T47D (cell line): ENCODE data around the gene ALX1.

ENCODE experiments used
- DNase-seq, 2 experiments: peaks; one replicate each; pipeline versions ENCODE4 v3.0.0 to v3.0.0-alpha.2; 2011 to 2012; ENCODE audit warnings: low read depth in 1 of 2, low spot score in 1 of 2
- JUND ChIP-seq: IDR thresholded peaks from 2 replicates; pipeline ENCODE4 v1.6.1; 2012; ENCODE audit warnings: low read depth
- in situ Hi-C: cut with HindIII; loops from 2 replicates; pipeline ENCODE4 v1.10.0; 2016; ENCODE audit warnings: low sequenced_read_pairs, low pct_unique_long_range_greater_than_20kb

The ALX1 gene

GRCh38 chr12:85277900-85278597 lies 2.0 kb upstream of the ALX1 start:
- in situ Hi-C loops: no loop called here
- TF ChIP-seq JUND: no peak
- DNase-seq: no peak

DNA sequence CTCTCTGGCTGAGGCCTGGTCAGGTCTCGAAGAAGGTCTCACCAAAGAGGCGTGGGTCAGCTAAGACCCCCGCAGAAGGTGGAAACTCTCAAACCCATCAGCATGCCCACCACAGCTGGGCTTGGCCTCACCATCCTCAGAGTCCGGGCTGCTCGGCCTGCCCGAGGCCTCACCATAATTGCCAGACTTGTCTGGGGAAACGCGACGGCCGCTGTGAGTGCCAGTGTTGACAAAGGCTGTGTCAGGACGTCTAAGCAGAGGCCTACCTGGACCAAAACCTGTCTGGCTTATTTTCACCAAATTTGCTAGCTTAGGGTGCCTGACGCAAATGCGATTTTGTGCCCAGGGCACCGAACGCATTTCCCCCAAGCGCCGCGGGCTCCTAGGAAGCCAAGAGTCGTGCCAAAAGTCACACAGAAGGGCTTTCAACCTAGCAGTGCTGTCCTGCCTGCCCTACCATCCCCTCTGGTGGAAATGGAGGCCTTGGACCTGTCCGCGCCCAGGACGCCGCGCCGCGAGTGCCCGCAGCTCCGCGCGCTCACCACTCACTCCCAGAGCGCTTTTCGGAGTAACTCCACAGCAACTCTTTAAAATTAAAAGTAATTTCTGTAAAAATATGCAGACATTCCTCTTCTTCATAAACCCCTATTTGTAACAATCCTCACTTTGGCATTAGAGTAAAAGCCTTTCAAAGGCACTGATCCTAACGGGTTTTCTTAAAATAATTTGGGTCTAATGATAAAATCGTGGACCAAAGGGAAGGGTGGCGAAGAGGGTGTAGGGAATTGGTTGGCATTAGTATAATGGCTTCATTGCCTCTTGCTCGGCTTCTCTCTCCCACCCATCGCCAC lies 1.2 kb upstream of the ALX1 start:
- TF ChIP-seq JUND: no peak
- in situ Hi-C loops: no loop called here
- no peak for DNase-seq

GRCh38 chr12:85279449-85280164 lies 413 bp upstream of the ALX1 start:
- in situ Hi-C loops: no loop called here
- no peak for TF ChIP-seq JUND
- DNase-seq: no peak

DNA sequence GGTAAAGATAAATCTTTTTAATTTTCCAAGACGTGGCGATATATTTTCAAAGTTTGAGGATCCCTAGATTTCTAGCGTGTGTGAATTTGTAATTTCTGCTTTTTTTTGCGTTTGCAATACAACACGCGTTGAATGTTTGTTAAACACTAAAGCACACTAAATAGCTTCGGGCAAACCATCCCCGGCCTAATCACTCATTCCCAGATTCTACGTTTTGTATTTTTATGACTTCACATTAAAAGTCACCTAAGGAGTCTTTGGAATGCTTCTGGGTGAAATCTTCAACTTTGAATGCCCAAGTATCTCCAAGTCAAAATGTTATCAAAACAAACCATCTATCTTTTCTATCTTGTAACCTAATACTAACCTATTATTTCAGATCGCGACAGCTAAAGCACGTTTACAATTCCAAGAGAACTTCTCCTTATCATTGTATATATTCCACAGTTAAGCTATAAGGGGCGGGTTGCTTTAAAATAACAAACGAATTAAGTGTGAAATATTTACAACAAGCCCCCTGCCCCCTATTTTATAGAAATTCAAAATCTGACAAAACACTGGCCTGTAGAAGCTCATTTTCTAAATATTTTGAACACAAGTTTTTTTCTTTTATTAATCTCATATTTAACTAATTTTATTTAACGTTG lies 1.1 kb downstream of the ALX1 start:
- in situ Hi-C loops: no loop called here
- TF ChIP-seq JUND: no peak
- DNase-seq: no peak

GRCh38 chr12:85281636-85282312 lies 1.8 kb downstream of the ALX1 start:
- DNase-seq: no peak
- in situ Hi-C loops: no loop called here
- TF ChIP-seq JUND: no peak

GRCh38 chr12:85283560-85283959 lies 3.5 kb downstream of the ALX1 start:
- in situ Hi-C loops: no loop called here
- no peak for DNase-seq
- TF ChIP-seq JUND: no peak

GRCh38 chr12:85296362-85296761 lies 16.3 kb downstream of the ALX1 start:
- in situ Hi-C loops: no loop called here
- no peak for TF ChIP-seq JUND
- no peak for DNase-seq

GRCh38 chr12:85299053-85299452 lies 19.0 kb downstream of the ALX1 start:
- in situ Hi-C loops: no loop called here
- no peak for TF ChIP-seq JUND
- DNase-seq: no peak

- in situ Hi-C loops: no loop called here
- no peak for TF ChIP-seq JUND
- DNase-seq: peak in 1 of 2 experiments; percentile 35
Measured at GRCh38 chr12:85301051-85301450, 21.0 kb downstream of the ALX1 start.

DNA sequence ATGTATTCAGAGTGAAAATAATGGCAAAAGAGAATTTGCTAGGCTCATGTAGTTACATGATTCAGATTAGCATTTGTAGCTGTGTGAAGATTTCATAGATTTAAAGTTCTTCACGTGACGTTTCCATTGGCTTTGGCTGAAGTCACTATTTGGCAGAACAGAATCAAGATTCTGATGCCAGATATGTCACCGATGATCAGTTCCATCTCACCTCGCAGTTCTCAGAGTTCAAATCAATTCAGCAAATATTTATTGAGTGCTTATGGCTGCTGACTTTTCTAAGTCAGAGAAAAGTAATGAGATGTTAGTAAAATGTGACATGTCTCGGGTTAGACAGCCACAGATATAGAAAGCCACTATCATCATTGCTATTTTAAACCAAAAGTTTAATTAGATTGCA lies 28.4 kb downstream of the ALX1 start:
- TF ChIP-seq JUND: no peak
- no peak for DNase-seq
- in situ Hi-C loops: no loop called here

DNA sequence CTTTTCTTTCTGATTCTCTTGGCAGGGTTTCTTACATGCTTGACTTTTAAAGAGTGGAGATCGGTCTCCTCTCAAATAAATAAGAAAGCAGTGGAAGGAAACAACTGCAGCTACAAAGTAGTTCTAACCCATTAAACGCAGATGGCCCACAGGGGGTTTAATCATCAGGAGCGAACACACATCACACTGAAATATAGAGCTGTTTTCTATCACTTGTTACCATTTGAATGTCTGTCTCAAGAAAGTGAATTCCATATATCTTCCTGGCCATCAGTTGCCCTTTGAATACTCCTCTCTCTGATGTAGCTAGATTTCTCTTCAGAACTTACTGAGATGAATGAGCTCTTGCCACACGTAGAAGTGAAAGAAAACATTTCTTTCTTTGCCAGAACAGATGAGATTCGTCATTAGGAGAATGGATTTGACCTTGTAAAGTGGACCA lies 29.1 kb downstream of the ALX1 start:
- in situ Hi-C loops: no loop called here
- no peak for DNase-seq
- TF ChIP-seq JUND: no peak

DNA sequence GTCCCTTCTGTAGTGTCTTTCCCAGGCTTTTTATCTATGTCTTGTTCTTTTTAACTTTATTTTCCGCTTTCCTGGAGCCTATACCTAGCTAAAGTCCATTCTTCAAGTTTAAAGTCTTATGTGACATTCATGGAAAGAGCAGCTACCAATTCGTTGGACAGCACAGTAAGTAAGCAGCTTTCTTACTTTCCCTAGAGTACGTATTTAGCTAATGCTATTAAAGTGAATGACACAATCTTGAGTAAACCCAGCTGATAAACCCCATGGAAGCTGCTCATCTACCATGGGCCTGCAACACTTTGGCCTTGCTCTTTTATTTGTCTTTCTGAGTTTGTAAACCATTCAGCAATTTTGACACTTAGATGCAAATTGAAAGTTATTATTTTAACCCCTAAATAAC lies 30.0 kb downstream of the ALX1 start:
- in situ Hi-C loops: no loop called here
- no peak for TF ChIP-seq JUND
- no peak for DNase-seq
